Measurements from ENCODE around the gene INSIG2.

INSIG2 gene

DNA sequence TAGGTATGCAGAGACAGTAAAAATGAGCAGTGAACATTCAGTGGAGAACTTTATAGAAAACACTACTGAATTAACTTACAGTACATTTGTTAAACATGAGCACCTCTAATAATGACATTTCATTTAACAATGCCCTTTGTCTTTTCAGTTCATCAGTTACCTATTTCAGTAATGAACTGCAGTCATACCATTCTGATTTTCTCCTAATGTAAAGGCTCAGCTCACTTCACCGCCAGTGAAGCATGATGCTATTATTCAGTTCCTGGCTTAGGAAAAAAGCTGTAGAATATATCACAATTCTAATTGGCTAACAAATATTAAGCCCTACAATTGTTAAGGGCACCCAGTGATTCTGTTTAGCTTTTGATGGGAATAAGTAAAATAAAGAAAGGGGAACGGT lies 37.3 kb upstream of the INSIG2 start:
- H3K4me1 ChIP-seq (ENCODE audit: control insufficient read depth, insufficient read depth, low read length): no peaks in the 10 kb centered on the region

DNA sequence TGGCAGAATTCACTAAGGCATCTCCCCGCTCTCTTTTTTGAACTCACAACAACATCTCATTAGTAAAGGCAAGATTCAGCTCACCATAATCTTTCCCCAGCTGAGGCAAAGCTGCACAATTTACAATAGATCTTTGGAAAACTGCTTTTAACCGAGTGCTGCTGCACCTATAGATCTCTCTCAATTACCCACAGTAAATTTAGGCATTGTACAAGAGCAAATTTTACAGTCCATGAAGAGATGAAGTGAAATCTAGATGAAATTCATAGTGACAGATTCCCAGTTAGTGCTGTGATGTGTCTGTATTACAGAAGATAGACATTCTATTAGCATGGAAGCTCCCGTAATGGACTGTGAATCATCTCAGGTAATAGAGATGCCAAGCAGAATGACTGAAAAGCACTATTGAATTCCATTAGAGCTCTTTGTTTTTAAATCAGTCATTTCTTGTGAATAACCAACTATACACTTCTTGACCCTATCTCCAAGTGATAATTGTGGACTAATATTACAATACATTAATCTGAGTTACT lies 36.4 kb upstream of the INSIG2 start:
- Histone ChIP-seq H3K9ac (ENCODE audit: low read depth, low read length) (no peak overlapping the region), H3K36me3 (ENCODE audit: control insufficient read depth, insufficient read depth, low read length) (no peaks in the 10 kb centered on the region), H3K4me3 (ENCODE audit: low read depth, low read length) (no peak overlapping the region), H3K4me1 (ENCODE audit: control insufficient read depth, insufficient read depth, low read length) (no peaks in the 10 kb centered on the region), H3K9me3 (ENCODE audit: control insufficient read depth, insufficient read depth, low read length) (no peaks in the 10 kb centered on the region), H3K27me3 (ENCODE audit: control insufficient read depth, insufficient read depth, low read length) (no peaks in the 10 kb centered on the region)

More for the DNA sequence above, 37.3 kb upstream of the INSIG2 start:
- Histone ChIP-seq H3K27me3 (ENCODE audit: control insufficient read depth, insufficient read depth, low read length) (no peaks in the 10 kb centered on the region), H3K9ac (ENCODE audit: low read depth, low read length) (no peak overlapping the region), H3K4me3 (ENCODE audit: low read depth, low read length) (no peak overlapping the region), H3K9me3 (ENCODE audit: control insufficient read depth, insufficient read depth, low read length) (no peaks in the 10 kb centered on the region), H3K36me3 (ENCODE audit: control insufficient read depth, insufficient read depth, low read length) (no peaks in the 10 kb centered on the region)

DNA sequence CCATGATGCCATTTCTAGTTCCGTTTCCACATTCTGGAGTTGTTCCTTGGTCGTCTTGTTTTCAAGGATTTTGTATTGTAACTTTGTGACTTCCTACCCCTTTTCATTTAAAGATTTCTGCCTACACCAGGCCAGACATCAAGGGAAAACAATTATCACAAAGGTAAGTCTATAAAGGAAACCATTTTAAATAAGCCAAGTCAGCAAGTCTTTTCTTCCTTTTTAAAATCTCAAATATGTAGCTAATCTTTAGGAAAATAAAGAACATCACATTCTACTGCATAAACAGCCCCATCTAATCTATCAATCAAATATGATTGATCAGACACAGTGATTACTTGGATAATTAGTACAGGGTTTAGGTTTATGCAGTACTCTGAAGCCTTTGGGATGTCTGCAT lies 35.8 kb upstream of the INSIG2 start:
- no peaks in the 10 kb centered on the region for H3K27me3 ChIP-seq (ENCODE audit: control insufficient read depth, insufficient read depth, low read length)
- no peaks in the 10 kb centered on the region for H3K9me3 ChIP-seq (ENCODE audit: control insufficient read depth, insufficient read depth, low read length)
- no peaks in the 10 kb centered on the region for H3K36me3 ChIP-seq (ENCODE audit: control insufficient read depth, insufficient read depth, low read length)
- H3K4me3 ChIP-seq (ENCODE audit: low read depth, low read length): no peak overlapping the region
- no peaks in the 10 kb centered on the region for H3K4me1 ChIP-seq (ENCODE audit: control insufficient read depth, insufficient read depth, low read length)
- no peak overlapping the region for H3K9ac ChIP-seq (ENCODE audit: low read depth, low read length)

DNA sequence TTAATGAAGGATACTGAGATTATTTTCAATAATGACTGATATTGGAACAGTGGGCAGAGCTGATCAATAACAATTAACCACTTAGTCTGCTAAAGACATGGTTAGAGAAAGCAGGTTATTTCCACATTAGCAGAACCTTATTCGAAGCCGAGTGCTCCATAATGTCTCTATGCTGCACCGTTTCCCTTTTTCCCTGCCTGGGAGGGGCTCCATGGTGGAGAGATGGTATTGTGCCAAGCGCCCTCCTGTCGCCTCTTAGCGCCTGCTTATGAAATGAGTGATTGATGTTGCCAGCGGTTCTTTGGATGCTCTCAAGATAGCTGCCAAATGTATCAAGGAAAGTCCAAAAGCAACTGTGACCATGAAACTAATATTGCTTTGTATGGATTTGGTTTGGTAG lies 34.6 kb upstream of the INSIG2 start:
- Histone ChIP-seq H3K4me3 (ENCODE audit: low read depth, low read length) (no peak overlapping the region), H3K4me1 (ENCODE audit: control insufficient read depth, insufficient read depth, low read length) (no peaks in the 10 kb centered on the region), H3K27me3 (ENCODE audit: control insufficient read depth, insufficient read depth, low read length) (no peaks in the 10 kb centered on the region), H3K36me3 (ENCODE audit: control insufficient read depth, insufficient read depth, low read length) (no peaks in the 10 kb centered on the region), H3K9ac (ENCODE audit: low read depth, low read length) (no peak overlapping the region), H3K9me3 (ENCODE audit: control insufficient read depth, insufficient read depth, low read length) (no peaks in the 10 kb centered on the region)

DNA sequence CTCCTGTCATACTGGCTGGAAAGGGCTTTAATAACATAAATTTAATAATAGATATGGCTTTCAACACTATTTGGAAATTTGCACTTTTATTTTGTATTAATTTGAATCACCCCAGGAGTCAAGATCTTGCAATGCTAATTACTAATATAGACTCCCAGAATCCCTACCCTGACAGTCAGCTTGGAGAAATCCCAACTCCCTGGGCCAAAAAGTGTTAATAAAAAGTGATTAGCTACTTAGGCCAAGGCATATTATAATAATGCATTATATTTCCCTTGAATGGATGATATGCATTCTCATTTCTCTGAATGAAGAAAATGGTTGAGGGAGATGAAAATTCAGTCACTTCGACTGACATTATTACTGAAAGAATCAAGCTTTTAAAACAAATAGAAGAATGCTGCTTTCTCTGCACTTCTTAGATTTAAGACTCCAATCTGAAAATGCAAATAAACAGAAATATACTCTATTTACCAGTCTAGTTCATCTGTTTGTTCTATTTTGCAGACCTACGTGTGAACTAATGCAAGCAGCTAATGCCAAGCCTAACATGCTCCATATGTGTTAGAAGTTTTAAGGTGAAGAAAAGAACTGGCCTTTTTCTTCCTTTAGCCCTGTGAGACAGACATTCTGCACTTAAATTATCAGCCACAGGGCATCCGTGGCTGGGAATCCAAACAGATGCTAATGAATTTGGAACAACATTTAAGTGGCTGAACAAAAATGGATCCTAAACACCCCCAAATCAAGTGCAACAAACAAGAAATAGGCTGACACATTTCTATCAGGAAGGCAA lies 33.9 kb upstream of the INSIG2 start:
- Histone ChIP-seq H3K9ac (ENCODE audit: low read depth, low read length) (no peak overlapping the region), H3K36me3 (ENCODE audit: control insufficient read depth, insufficient read depth, low read length) (no peaks in the 10 kb centered on the region), H3K9me3 (ENCODE audit: control insufficient read depth, insufficient read depth, low read length) (no peaks in the 10 kb centered on the region), H3K27me3 (ENCODE audit: control insufficient read depth, insufficient read depth, low read length) (no peaks in the 10 kb centered on the region), H3K4me1 (ENCODE audit: control insufficient read depth, insufficient read depth, low read length) (no peaks in the 10 kb centered on the region), H3K4me3 (ENCODE audit: low read depth, low read length) (no peak overlapping the region)

DNA sequence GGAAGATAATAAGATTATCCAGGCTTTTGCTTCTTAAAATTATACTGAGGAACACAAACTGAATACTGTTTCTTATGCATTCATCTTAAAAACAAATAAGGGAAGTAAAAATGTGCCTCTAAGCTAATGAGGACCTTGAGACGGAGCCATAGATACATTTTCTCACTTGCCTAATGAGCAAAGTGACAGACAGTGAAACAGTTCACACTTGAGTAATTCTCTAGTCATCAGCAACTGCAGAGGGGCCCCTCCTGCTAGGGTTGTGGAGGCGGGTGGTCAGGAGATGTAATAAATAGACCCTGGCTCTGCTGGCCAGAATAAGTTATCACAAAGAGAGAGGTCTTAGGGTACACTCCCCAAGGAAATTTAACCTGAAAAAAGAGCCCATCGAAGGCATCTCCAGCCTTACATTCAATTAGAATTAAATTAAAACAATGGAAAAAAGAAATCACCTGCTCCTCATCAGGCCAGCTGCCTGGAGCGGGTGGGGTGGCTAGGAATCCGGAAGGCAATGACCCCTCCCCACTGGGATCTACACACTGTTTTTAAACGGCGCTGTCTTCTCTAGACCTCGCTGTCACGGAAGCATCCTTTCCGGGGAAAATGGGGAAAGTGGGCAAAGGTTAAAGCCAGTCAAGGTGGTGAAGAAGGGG lies 32.6 kb upstream of the INSIG2 start:
- Histone ChIP-seq H3K36me3 (ENCODE audit: control insufficient read depth, insufficient read depth, low read length) (no peaks in the 10 kb centered on the region), H3K4me1 (ENCODE audit: control insufficient read depth, insufficient read depth, low read length) (no peaks in the 10 kb centered on the region), H3K27me3 (ENCODE audit: control insufficient read depth, insufficient read depth, low read length) (no peaks in the 10 kb centered on the region), H3K4me3 (ENCODE audit: low read depth, low read length) (no peak overlapping the region), H3K9me3 (ENCODE audit: control insufficient read depth, insufficient read depth, low read length) (no peaks in the 10 kb centered on the region), H3K9ac (ENCODE audit: low read depth, low read length) (no peak overlapping the region)

DNA sequence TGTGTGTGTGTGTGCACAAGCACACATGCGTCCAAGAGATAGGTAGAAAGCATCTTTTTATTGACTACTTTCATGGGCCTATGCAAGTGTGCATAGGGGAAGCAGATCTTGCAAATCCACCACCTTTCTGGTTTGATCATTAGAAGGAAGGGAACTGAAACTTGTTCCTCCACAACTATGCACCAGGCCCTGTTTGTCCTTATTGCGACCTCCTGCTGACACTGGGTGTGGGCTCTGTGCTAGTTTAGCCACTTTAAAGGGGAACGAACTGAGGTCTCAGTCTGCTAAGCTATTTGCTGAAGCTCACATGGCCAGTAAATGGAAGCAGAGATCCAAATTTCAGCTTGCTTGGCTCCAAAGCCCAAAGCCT lies 32.1 kb upstream of the INSIG2 start:
- H3K4me3 ChIP-seq (ENCODE audit: low read depth, low read length): no peak overlapping the region

DNA sequence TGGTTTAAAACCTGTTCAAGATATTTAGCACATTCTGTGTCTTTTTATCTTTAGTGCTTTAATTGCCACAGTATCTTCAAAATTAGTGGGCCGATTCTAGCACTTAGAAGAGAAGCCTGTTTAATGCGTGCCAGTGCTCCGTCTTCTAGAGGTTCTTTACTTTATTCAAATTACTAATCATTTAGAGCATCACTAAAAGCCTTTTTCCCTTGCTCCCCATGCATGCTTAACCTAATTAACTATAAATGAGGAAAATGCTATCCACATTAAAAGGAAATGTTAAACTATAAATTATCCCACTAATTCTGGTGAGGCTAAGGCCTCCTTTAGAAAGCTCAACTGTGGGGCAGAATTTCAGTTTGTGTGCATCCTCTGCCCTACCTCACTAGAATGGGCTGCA lies 31.5 kb upstream of the INSIG2 start:
- H3K4me1 ChIP-seq (ENCODE audit: control insufficient read depth, insufficient read depth, low read length): no peaks in the 10 kb centered on the region
- H3K36me3 ChIP-seq (ENCODE audit: control insufficient read depth, insufficient read depth, low read length): no peaks in the 10 kb centered on the region
- H3K27me3 ChIP-seq (ENCODE audit: control insufficient read depth, insufficient read depth, low read length): no peaks in the 10 kb centered on the region
- no peak overlapping the region for H3K9ac ChIP-seq (ENCODE audit: low read depth, low read length)
- H3K4me3 ChIP-seq (ENCODE audit: low read depth, low read length): no peak overlapping the region
- no peaks in the 10 kb centered on the region for H3K9me3 ChIP-seq (ENCODE audit: control insufficient read depth, insufficient read depth, low read length)

More for the DNA sequence above, 32.1 kb upstream of the INSIG2 start:
- no peaks in the 10 kb centered on the region for H3K9me3 ChIP-seq (ENCODE audit: control insufficient read depth, insufficient read depth, low read length)
- H3K27me3 ChIP-seq (ENCODE audit: control insufficient read depth, insufficient read depth, low read length): no peaks in the 10 kb centered on the region
- H3K9ac ChIP-seq (ENCODE audit: low read depth, low read length): no peak overlapping the region
- H3K36me3 ChIP-seq (ENCODE audit: control insufficient read depth, insufficient read depth, low read length): no peaks in the 10 kb centered on the region
- no peaks in the 10 kb centered on the region for H3K4me1 ChIP-seq (ENCODE audit: control insufficient read depth, insufficient read depth, low read length)

DNA sequence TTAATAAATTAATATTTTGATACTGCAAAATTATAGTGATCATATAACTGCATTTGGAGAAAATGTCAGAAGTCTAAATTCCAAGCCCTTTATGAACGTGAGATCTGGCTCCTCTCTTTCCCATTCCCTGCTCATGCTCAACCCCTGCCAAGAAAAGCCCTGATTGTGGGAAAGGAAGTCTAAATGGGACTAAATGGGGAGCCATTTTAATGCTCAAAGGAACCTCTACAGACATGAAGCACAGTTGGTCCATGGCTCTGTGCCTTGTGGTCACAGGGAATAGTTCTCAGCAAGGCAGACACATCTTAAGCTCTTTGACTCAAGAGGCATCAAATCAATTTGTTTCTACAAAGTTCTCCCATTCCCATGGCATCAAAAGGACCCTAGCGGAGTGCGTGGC lies 29.3 kb upstream of the INSIG2 start:
- H3K4me3 ChIP-seq (ENCODE audit: low read depth, low read length): no peak overlapping the region
- no peaks in the 10 kb centered on the region for H3K9me3 ChIP-seq (ENCODE audit: control insufficient read depth, insufficient read depth, low read length)
- no peaks in the 10 kb centered on the region for H3K4me1 ChIP-seq (ENCODE audit: control insufficient read depth, insufficient read depth, low read length)
- no peaks in the 10 kb centered on the region for H3K27me3 ChIP-seq (ENCODE audit: control insufficient read depth, insufficient read depth, low read length)
- H3K36me3 ChIP-seq (ENCODE audit: control insufficient read depth, insufficient read depth, low read length): no peaks in the 10 kb centered on the region
- no peak overlapping the region for H3K9ac ChIP-seq (ENCODE audit: low read depth, low read length)

DNA sequence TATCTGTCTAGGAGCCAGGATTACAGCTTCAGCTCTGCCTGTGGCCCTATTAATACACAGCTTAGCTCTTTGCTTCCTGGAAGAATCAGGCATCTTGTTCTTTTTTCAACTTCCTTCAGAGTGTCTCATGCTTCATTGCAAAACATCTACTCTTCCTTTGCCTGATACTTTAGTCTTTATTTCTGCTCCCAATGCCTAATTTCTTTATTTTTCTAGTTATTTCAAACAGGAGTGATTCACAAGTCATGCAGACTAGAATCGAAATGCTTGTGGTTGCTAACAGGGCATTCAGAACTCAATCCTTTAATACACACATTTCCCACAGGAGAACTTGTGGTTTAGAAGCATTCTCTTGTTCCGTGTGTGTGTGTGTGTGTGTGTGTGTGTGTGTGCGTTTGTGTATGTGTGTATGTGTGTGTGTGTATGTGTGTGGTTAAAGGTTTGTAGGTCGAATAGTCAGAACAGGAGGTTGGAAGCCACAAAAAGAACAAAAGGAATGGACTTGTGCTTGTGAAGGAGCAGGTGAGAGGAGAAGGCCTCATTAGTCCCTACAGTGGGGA lies 28.3 kb upstream of the INSIG2 start:
- H3K9me3 ChIP-seq (ENCODE audit: control insufficient read depth, insufficient read depth, low read length): no peaks in the 10 kb centered on the region
- H3K36me3 ChIP-seq (ENCODE audit: control insufficient read depth, insufficient read depth, low read length): no peaks in the 10 kb centered on the region
- H3K27me3 ChIP-seq (ENCODE audit: control insufficient read depth, insufficient read depth, low read length): no peaks in the 10 kb centered on the region
- H3K4me3 ChIP-seq (ENCODE audit: low read depth, low read length): no peak overlapping the region
- no peak overlapping the region for H3K9ac ChIP-seq (ENCODE audit: low read depth, low read length)
- no peaks in the 10 kb centered on the region for H3K4me1 ChIP-seq (ENCODE audit: control insufficient read depth, insufficient read depth, low read length)

DNA sequence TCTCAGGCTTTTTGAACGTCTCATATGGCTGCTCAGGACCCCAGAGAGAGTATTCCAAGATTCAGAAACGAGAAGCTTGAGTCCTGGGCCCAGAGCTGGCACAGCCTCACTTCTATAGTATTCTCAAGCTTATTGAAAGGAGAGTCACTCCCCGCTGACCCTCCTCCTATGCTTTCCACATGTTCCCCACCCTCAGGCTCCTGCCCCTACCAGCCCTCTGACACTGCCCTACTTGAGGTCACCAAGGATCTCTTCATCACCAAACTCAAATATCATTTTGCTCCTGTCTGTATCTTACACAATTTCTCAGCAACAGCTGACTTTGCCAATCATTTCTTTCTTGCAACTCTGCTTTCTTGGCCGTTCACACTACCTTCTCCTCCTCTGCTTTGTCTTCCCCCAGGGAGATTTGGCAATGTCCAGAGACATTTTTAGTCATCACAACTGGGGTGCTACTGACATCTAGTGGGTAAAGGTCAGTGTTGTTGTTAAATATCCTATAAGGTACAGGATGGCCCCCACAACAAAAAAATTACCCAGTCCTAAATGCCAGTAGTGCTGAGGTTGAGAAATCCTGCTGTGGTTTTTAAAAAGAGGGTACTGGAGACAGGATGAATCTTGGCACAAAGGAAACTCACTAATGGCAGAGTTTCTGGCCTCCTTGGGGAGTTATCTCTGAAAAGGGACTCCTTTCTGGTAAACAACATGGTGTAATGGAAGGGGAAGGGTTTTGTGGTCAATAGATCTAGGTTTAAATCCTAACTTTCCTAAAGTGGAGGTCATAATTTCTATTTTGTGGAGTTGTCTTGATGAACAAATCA lies 26.9 kb upstream of the INSIG2 start:
- no peaks in the 10 kb centered on the region for H3K9me3 ChIP-seq (ENCODE audit: control insufficient read depth, insufficient read depth, low read length)
- H3K9ac ChIP-seq (ENCODE audit: low read depth, low read length): no peak overlapping the region
- H3K4me1 ChIP-seq (ENCODE audit: control insufficient read depth, insufficient read depth, low read length): no peaks in the 10 kb centered on the region
- no peak overlapping the region for H3K4me3 ChIP-seq (ENCODE audit: low read depth, low read length)
- H3K36me3 ChIP-seq (ENCODE audit: control insufficient read depth, insufficient read depth, low read length): no peaks in the 10 kb centered on the region
- no peaks in the 10 kb centered on the region for H3K27me3 ChIP-seq (ENCODE audit: control insufficient read depth, insufficient read depth, low read length)

Data from iPS-15b (cell line).